HCT116 (cell line): Measurements from ENCODE around the gene RRM1. TPM values are rescaled to one million over a fixed set of nuclear protein-coding genes. Genes with fewer than 3 reads are reported as not detected.

ENCODE experiments used
- ATAC-seq: fragments of 200-7000 bp; cut with Tn5 transposase; 2 replicates; pipeline ENCODE4 v1.9.1; 2020; ENCODE audit warnings: mild to moderate bottlenecking, moderate library complexity
- BruUV-seq: library from RNA; stranded (reverse); fragments of 400-500 nt; replicated peaks from 2 replicates; lab custom pipeline; 2021; lab: Mats Ljungman, UMichigan
- CTCF ChIA-PET: fragments of 300-600 bp; sonication (Branson Sonifier 250); formaldehyde crosslinking; loops from one replicate; lab custom pipeline; 2021; ENCODE audit warnings: antibody characterized with exemption; lab: Charles Lee
- POLR2A ChIA-PET: fragments of 300-600, 350-600 bp; sonication (Branson Sonifier 250); formaldehyde crosslinking; loops from one replicate; lab custom pipeline; 2021; ENCODE audit warnings: antibody characterized with exemption; lab: Charles Lee
- RAD21 ChIA-PET, 2 experiments: fragments of 300-600 bp; sonication (Branson Sonifier 250); formaldehyde crosslinking; loops; one replicate each; lab custom pipeline; 2023; ENCODE audit warnings: low total read pairs in 2 of 2; ENCODE audit not compliant: uncharacterized antibody in 2 of 2, unreplicated experiment in 2 of 2, low non-redundant PET in 1 of 2; lab: Charles Lee
- DNase-seq: peaks from one replicate; pipeline ENCODE4 v3.0.0-alpha.2; 2010; ENCODE audit warnings: low read depth, low spot score
- H2AFZ ChIP-seq: fragments of 200-600 bp; shearing (Covaris generic), sonication (generic); 2 replicates; pipeline ENCODE4 v1.6.1; 2017; ENCODE audit warnings: low read depth, mixed run types, mixed read lengths, antibody characterized with exemption, low read length; ENCODE audit not compliant: poor library complexity, severe bottlenecking
- H3K27ac ChIP-seq: 2 replicates; pipeline ENCODE4 v1.5.1; 2012; ENCODE audit warnings: low read depth, low read length
- H3K27me3 ChIP-seq: fragments of 200-600 bp; sonication (generic); 2 replicates; pipeline ENCODE4 v1.6.1; 2016; ENCODE audit warnings: mixed run types, low read length, mixed read lengths; ENCODE audit not compliant: insufficient read depth
- H3K36me3 ChIP-seq, 2 experiments: fragments of 200-500 bp in 1 of 2; fragments of 200-600 bp in 1 of 2; sonication (Bioruptor generic) in 1 of 2; sonication (generic) in 1 of 2; 2 replicates each; pipeline versions ENCODE4 v1.5.1 to v1.6.1; 2014 to 2016; ENCODE audit warnings: low read length in 2 of 2, inconsistent platforms in 1 of 2, mixed read lengths in 1 of 2, mixed run types in 1 of 2; ENCODE audit not compliant: insufficient read depth in 2 of 2, control insufficient read depth in 1 of 2
- H3K4me1 ChIP-seq, 2 experiments: fragments of 200-600 bp in 1 of 2; sonication (generic) in 1 of 2; 2 replicates each; pipeline versions ENCODE4 v1.5.1 to v1.6.1; 2012 to 2017; ENCODE audit warnings: low read length in 2 of 2, inconsistent platforms in 1 of 2, mild to moderate bottlenecking in 1 of 2, mixed read lengths in 1 of 2, mixed run types in 1 of 2, moderate library complexity in 1 of 2; ENCODE audit not compliant: insufficient read depth in 2 of 2, control insufficient read depth in 1 of 2
- H3K4me2 ChIP-seq: fragments of 200-600 bp; sonication (generic); 2 replicates; pipeline ENCODE4 v1.6.1; 2017; ENCODE audit warnings: mixed run types, low read length, mixed read lengths
- H3K4me3 ChIP-seq, 2 experiments: fragments of 200-600 bp in 1 of 2; sonication (generic) in 1 of 2; replicated peaks in 1 of 2; 2 replicates each; pipeline ENCODE4 v1.5.1; 2011 to 2016; ENCODE audit warnings: low read length in 2 of 2, control low read depth in 1 of 2, low read depth in 1 of 2, mild to moderate bottlenecking in 1 of 2, mixed read lengths in 1 of 2, mixed run types in 1 of 2
- H3K79me2 ChIP-seq: fragments of 200-600 bp; sonication (generic); 2 replicates; pipeline ENCODE4 v1.6.1; 2017; ENCODE audit warnings: mild to moderate bottlenecking, mixed run types, low read length, moderate library complexity, mixed read lengths; ENCODE audit not compliant: insufficient read depth
- H3K9ac ChIP-seq: fragments of 200-600 bp; sonication (generic); 2 replicates; pipeline ENCODE4 v1.6.1; 2016; ENCODE audit warnings: low read length, mixed read lengths
- H3K9me2 ChIP-seq: fragments of 200-600 bp; sonication (generic), shearing (Covaris generic); 2 replicates; pipeline ENCODE4 v1.6.1; 2017; ENCODE audit warnings: mixed run types, mild to moderate bottlenecking, moderate library complexity; ENCODE audit not compliant: insufficient read depth
- H3K9me3 ChIP-seq, 2 experiments: fragments of 200-500 bp in 1 of 2; fragments of 200-600 bp in 1 of 2; sonication (Bioruptor generic) in 1 of 2; sonication (generic) in 1 of 2; 2 replicates each; pipeline ENCODE4 v1.6.1; 2014 to 2017; ENCODE audit warnings: low read length in 2 of 2, mixed read lengths in 2 of 2, inconsistent platforms in 1 of 2, low read depth in 1 of 2, mild to moderate bottlenecking in 1 of 2, mixed run types in 1 of 2, moderate library complexity in 1 of 2; ENCODE audit not compliant: control insufficient read depth in 1 of 2, insufficient read depth in 1 of 2
- H4K20me1 ChIP-seq: fragments of 200-600 bp; sonication (generic), shearing (Covaris generic); 2 replicates; pipeline ENCODE4 v1.6.1; 2017; ENCODE audit warnings: mixed run types, mild to moderate bottlenecking, moderate library complexity; ENCODE audit not compliant: insufficient read depth
- CEBPB ChIP-seq: IDR thresholded peaks from 2 replicates; pipeline ENCODE4 v1.6.1; 2012; ENCODE audit warnings: low read depth
- CTCF ChIP-seq, 3 experiments: fragments of 200-600 bp in 1 of 3; sonication (generic) in 1 of 3; IDR thresholded peaks in 2 of 3; conservative IDR thresholded peaks in 1 of 3; 2 replicates each; pipeline ENCODE4 v1.5.1; 2012 to 2017; ENCODE audit warnings: low read depth in 2 of 3, low read length in 2 of 3, antibody characterized with exemption in 1 of 3, borderline replicate concordance in 1 of 3, control low read depth in 1 of 3, mild to moderate bottlenecking in 1 of 3, mixed read lengths in 1 of 3, mixed run types in 1 of 3, moderate library complexity in 1 of 3; ENCODE audit not compliant: insufficient read depth in 1 of 3
- EGR1 ChIP-seq: IDR thresholded peaks from 2 replicates; pipeline ENCODE4 v1.6.1; 2012; ENCODE audit warnings: low read depth
- EZH2 ChIP-seq: fragments of 200-600 bp; sonication (generic); IDR thresholded peaks from 2 replicates; pipeline ENCODE4 v1.6.1; 2017; ENCODE audit warnings: antibody characterized with exemption, mixed run types
- EZH2phosphoT487 ChIP-seq: fragments of 200-600 bp; IDR thresholded peaks from 2 replicates; pipeline ENCODE4 v1.6.1; 2018; ENCODE audit warnings: antibody characterized with exemption, borderline replicate concordance
- JUND ChIP-seq: IDR thresholded peaks from 2 replicates; pipeline ENCODE4 v1.6.1; 2012
- POLR2AphosphoS5 ChIP-seq: IDR thresholded peaks from 2 replicates; pipeline ENCODE4 v1.6.1; 2011; ENCODE audit warnings: mild to moderate bottlenecking, low read depth, low read length, moderate library complexity
- RAD21 ChIP-seq: IDR thresholded peaks from 2 replicates; pipeline ENCODE4 v1.6.1; 2012; ENCODE audit warnings: low read depth, mild to moderate bottlenecking
- SP1 ChIP-seq: IDR thresholded peaks from 2 replicates; pipeline ENCODE4 v1.6.1; 2012; ENCODE audit warnings: low read depth
- SRF ChIP-seq: IDR thresholded peaks from 2 replicates; pipeline ENCODE4 v1.6.1; 2012; ENCODE audit warnings: low read depth
- TCF7L2 ChIP-seq: IDR thresholded peaks from 2 replicates; pipeline ENCODE4 v1.7.0; 2011; ENCODE audit warnings: borderline replicate concordance, inconsistent platforms; ENCODE audit not compliant: insufficient read depth, insufficient read length; ENCODE audit errors: extremely low read depth
- ZFX ChIP-seq: fragments of 450-650 bp; IDR thresholded peaks from 2 replicates; pipeline ENCODE4 v1.6.1; 2017
- ZNF274 ChIP-seq: fragments of 200-500 bp; sonication (Bioruptor generic); IDR thresholded peaks from 2 replicates; pipeline ENCODE4 v1.6.1; 2014; ENCODE audit warnings: mild to moderate bottlenecking, low read depth, low read length, inconsistent platforms
- intact Hi-C: fragments of 100-400 bp; cut with micrococcal nuclease; formaldehyde crosslinking; loops from 2 replicates; pipeline ENCODE4 v1.10.0; 2022
- total RNA-seq: library from RNA; stranded (reverse); gene quantifications from one replicate; pipeline ENCODE4 v1.2.1, GENCODE V29; 2021; ENCODE audit not compliant: unreplicated experiment

Gene RRM1
- total RNA-seq, 1 experiment from 2014 or later, result 134 TPM

- no peaks in the 10 kb centered on the region for H4K20me1 ChIP-seq
- TF ChIP-seq ZNF274 (no peak), SP1 (no peak), RAD21 (no peak), CEBPB (no peak), EGR1 (no peak), EZH2phosphoT487 (no peak), EZH2 (no peak), CTCF (IDR thresholded peaks at IDR 0.05 in 2 of 3, conservative IDR thresholded peaks at IDR 0.05 in 1 of 3; ENCODE audit: borderline replicate concordance in 1 of 3, insufficient read depth in 1 of 3, low read depth in 2 of 3, low read length in 2 of 3) (no peak), POLR2AphosphoS5 (no peak), JUND (no peak), SRF (no peak), TCF7L2 (no peak), ZFX (no peak)
- TF ChIP-seq, all 23 proteins: peak for 0
- H3K9ac ChIP-seq, result no peak overlapping the region
- H3K9me3 ChIP-seq, result no peaks in the 10 kb centered on the region
- H3K4me1 ChIP-seq, result no peaks in the 10 kb centered on the region
- ATAC-seq (no peak), DNase-seq (no peak)
- H3K9me2 ChIP-seq, result no peaks in the 10 kb centered on the region
- H3K27ac ChIP-seq, result no peak overlapping the region
- H3K27me3 ChIP-seq, result no peaks in the 10 kb centered on the region
- ChIA-PET CTCF (no interaction called here), POLR2A (no interaction called here), RAD21 (no interaction called here)
- peaks cover 28 to 48% of the 10 kb centered on the region in 2 experiments for H3K36me3 ChIP-seq
- no peak overlapping the region for H3K4me2 ChIP-seq
- intact Hi-C loops, result no loop called here
- 0 out of 2 replicates have a peak, but pooled peaks cover 2% of the 10 kb centered on the region for H3K79me2 ChIP-seq
- H2AFZ ChIP-seq, result no peak overlapping the region
- H3K4me3 ChIP-seq, result no peak overlapping the region
- no TSS peak for BruUV-seq
Measured at GRCh38 chr11:4123218-4123617, 28.6 kb downstream of the RRM1 start.
